CD4-positive, alpha-beta T cell treated with Interleukin-4 for 1 hour (primary cell): ENCODE data around the gene PLXNA2.

Experiments used
- DNase-seq, 2 donors: peaks; one replicate each; pipeline ENCODE4 v3.0.0-alpha.2; 2020 to 2022

Gene PLXNA2

GRCh38 chr1:208136459-208137182 lies 107.6 kb downstream of the PLXNA2 start:
- no peak for DNase-seq

GRCh38 chr1:208135354-208135753 lies 108.8 kb downstream of the PLXNA2 start:
- DNase-seq = no peak

GRCh38 chr1:208134491-208134890 lies 109.7 kb downstream of the PLXNA2 start:
- DNase-seq = no peak

- DNase-seq = no peak
Observed at GRCh38 chr1:208133355-208133754, 110.8 kb downstream of the PLXNA2 start.

GRCh38 chr1:208132287-208132882 lies 111.8 kb downstream of the PLXNA2 start:
- DNase-seq = peak; percentile 31 to 34

- no peak for DNase-seq
Observed at GRCh38 chr1:208131621-208132286, 112.4 kb downstream of the PLXNA2 start.

GRCh38 chr1:208129487-208129886 lies 114.7 kb downstream of the PLXNA2 start:
- no peak for DNase-seq

- no peak for DNase-seq
Observed at GRCh38 chr1:208129060-208129459, 115.1 kb downstream of the PLXNA2 start.

GRCh38 chr1:208127792-208128529 lies 116.2 kb downstream of the PLXNA2 start:
- DNase-seq = no peak

GRCh38 chr1:208127284-208127683 lies 116.9 kb downstream of the PLXNA2 start:
- no peak for DNase-seq

GRCh38 chr1:208126108-208126507 lies 118.1 kb downstream of the PLXNA2 start:
- no peak for DNase-seq

GRCh38 chr1:208122612-208123358 lies 121.4 kb downstream of the PLXNA2 start:
- no peak for DNase-seq

- DNase-seq = no peak
Observed at GRCh38 chr1:208121813-208122364, 122.3 kb downstream of the PLXNA2 start.

- DNase-seq = no peak
Observed at GRCh38 chr1:208120431-208120790, 123.8 kb downstream of the PLXNA2 start.

GRCh38 chr1:208118841-208119606 lies 125.2 kb downstream of the PLXNA2 start:
- DNase-seq = no peak

- no peak for DNase-seq
Observed at GRCh38 chr1:208118306-208118705, 125.9 kb downstream of the PLXNA2 start.

GRCh38 chr1:208117826-208118225 lies 126.4 kb downstream of the PLXNA2 start:
- DNase-seq = no peak

GRCh38 chr1:208117409-208117808 lies 126.8 kb downstream of the PLXNA2 start:
- no peak for DNase-seq

- DNase-seq = no peak
Observed at GRCh38 chr1:208115924-208116640, 128.1 kb downstream of the PLXNA2 start.

- no peak for DNase-seq
Observed at GRCh38 chr1:208113011-208113410, 131.2 kb downstream of the PLXNA2 start.

GRCh38 chr1:208112401-208112800 lies 131.8 kb downstream of the PLXNA2 start:
- no peak for DNase-seq
